CD8-positive, alpha-beta memory T cell (primary cell): ENCODE measurements around the gene SCRN3. TPM values are rescaled to one million over a fixed set of nuclear protein-coding genes. Genes with fewer than 3 reads are reported as not detected.
"Not testable (repeated sequence)": the region's sequence is repeated elsewhere in the genome, so short reads cannot be mapped to it uniquely, and the experiment has no call there.

ENCODE experiments used
- CTCF ChIA-PET: fragments of 350-600 bp; sonication (Branson Sonifier 250); formaldehyde crosslinking; loops from one replicate; lab custom pipeline; 2021; ENCODE audit warnings: antibody characterized with exemption; lab: Charles Lee
- POLR2A ChIA-PET: fragments of 350-600 bp; sonication (Branson Sonifier 250); formaldehyde crosslinking; loops from one replicate; lab custom pipeline; 2021; ENCODE audit warnings: antibody characterized with exemption; lab: Charles Lee
- DNase-seq, 5 donors: peaks; one replicate each; pipeline versions ENCODE4 v3.0.0 to v3.0.0-alpha.2; 2020 to 2022; ENCODE audit warnings: mixed read lengths in 1 of 5
- H3K27ac ChIP-seq: one replicate; pipeline ENCODE4 v1.7.0; 2013; ENCODE audit warnings: low read depth, mild to moderate bottlenecking, low read length, moderate library complexity
- H3K27me3 ChIP-seq: 2 replicates; pipeline ENCODE4 v1.7.0; 2013; ENCODE audit warnings: low read length, mild to moderate bottlenecking; ENCODE audit not compliant: insufficient read depth, poor library complexity, severe bottlenecking
- H3K36me3 ChIP-seq: 2 replicates; pipeline ENCODE4 v1.7.0; 2013; ENCODE audit warnings: mild to moderate bottlenecking, low read length, moderate library complexity; ENCODE audit not compliant: insufficient read depth
- H3K4me1 ChIP-seq: 2 replicates; pipeline ENCODE4 v1.7.0; 2013; ENCODE audit warnings: mild to moderate bottlenecking, low read length, moderate library complexity; ENCODE audit not compliant: insufficient read depth
- H3K4me3 ChIP-seq: 2 replicates; pipeline ENCODE4 v1.7.0; 2013; ENCODE audit warnings: mild to moderate bottlenecking, low read length
- H3K9me3 ChIP-seq: 2 replicates; pipeline ENCODE4 v1.7.0; 2013; ENCODE audit warnings: mild to moderate bottlenecking, low read length
- H3K27ac Mint-ChIP-seq, 8 donors: one replicate each; pipeline ENCODE4 v1.8.0; 2020 to 2021; ENCODE audit warnings: mixed read lengths in 8 of 8, mild to moderate bottlenecking in 6 of 8, inconsistent platforms in 3 of 8, moderate library complexity in 3 of 8
- H3K27me3 Mint-ChIP-seq, 2 donors: one replicate each; pipeline ENCODE4 v1.8.0; 2020 to 2021; ENCODE audit warnings: mixed read lengths in 2 of 2, mild to moderate bottlenecking in 1 of 2, moderate library complexity in 1 of 2
- H3K36me3 Mint-ChIP-seq, 3 donors: one replicate each; pipeline ENCODE4 v1.8.0; 2020 to 2021; ENCODE audit warnings: mixed read lengths in 3 of 3, inconsistent platforms in 1 of 3, mild to moderate bottlenecking in 1 of 3
- H3K4me1 Mint-ChIP-seq, 3 donors: one replicate each; pipeline ENCODE4 v1.8.0; 2020 to 2021; ENCODE audit warnings: mixed read lengths in 3 of 3, inconsistent platforms in 1 of 3, mild to moderate bottlenecking in 1 of 3
- H3K4me3 Mint-ChIP-seq, 7 donors: one replicate each; pipeline ENCODE4 v1.8.0; 2020 to 2021; ENCODE audit warnings: mixed read lengths in 7 of 7, mild to moderate bottlenecking in 6 of 7, moderate library complexity in 4 of 7, inconsistent platforms in 2 of 7
- H3K9me3 Mint-ChIP-seq, 5 donors: one replicate each; pipeline ENCODE4 v1.8.0; 2020 to 2022; ENCODE audit warnings: mixed read lengths in 5 of 5, mild to moderate bottlenecking in 3 of 5, moderate library complexity in 2 of 5, inconsistent platforms in 1 of 5
- polyA plus RNA-seq: library from polyadenylated mRNA; unstranded; fragments of 300-500 nt; fragmentation: Illumina TruSeq; gene quantifications from one replicate; pipeline ENCODE4 v1.2.3, GENCODE V29; 2021
- total RNA-seq, 2 experiments: library from RNA; stranded (reverse); gene quantifications; one replicate each; pipeline ENCODE4 v1.2.3, GENCODE V29; 2021

SCRN3 gene
- total and polyA plus RNA-seq, 3 experiments from 2014 or later: 10.2 to 16.0 (median 15.8) TPM

GRCh38 chr2:174363492-174364225 is 31.9 kb upstream of the SCRN3 start:
- H3K9me3 ChIP-seq, CTCF ChIA-PET, H3K4me1 ChIP-seq, DNase-seq, H3K27me3 ChIP-seq, H3K27me3 Mint-ChIP-seq, H3K4me3 Mint-ChIP-seq, H3K36me3 ChIP-seq, H3K27ac ChIP-seq, H3K4me3 ChIP-seq: not testable (repeated sequence)
- Mint-ChIP-seq H3K9me3 (peaks cover 2 to 12% (median 5%) of the 10 kb centered on the region in 5 donors), H3K4me1 (peaks cover 0 to 14% (median 10%) of the 10 kb centered on the region in 3 donors), H3K36me3 (peaks cover 59 to 86% (median 77%) of the 10 kb centered on the region in 3 donors), H3K27ac (peak overlapping the region in 2 of 8 donors; percentile 12 to 68)
- POLR2A ChIA-PET: interaction anchor here (0.6 kb wide), 1 partner anchor 70 kb away, joined by 5 read pairs; no protein-coding TSS in a partner anchor

- H3K4me3 ChIP-seq: no peak overlapping the region
- H3K4me3 Mint-ChIP-seq: no peak overlapping the region
- DNase-seq: no peak
- no peak overlapping the region for H3K27ac ChIP-seq
- ChIA-PET CTCF (no interaction called here), POLR2A (no interaction called here)
- no peaks in the 10 kb centered on the region for H3K27me3 Mint-ChIP-seq
- no peaks in the 10 kb centered on the region for H3K4me1 ChIP-seq
- H3K9me3 Mint-ChIP-seq: peaks cover 2 to 12% (median 5%) of the 10 kb centered on the region in 5 donors
- H3K27me3 ChIP-seq: no peaks in the 10 kb centered on the region
- H3K4me1 Mint-ChIP-seq: peaks cover 0 to 20% (median 10%) of the 10 kb centered on the region in 3 donors
- H3K9me3 ChIP-seq: no peaks in the 10 kb centered on the region
- peaks cover 62 to 87% (median 78%) of the 10 kb centered on the region in 3 donors for H3K36me3 Mint-ChIP-seq
- H3K36me3 ChIP-seq: no peaks in the 10 kb centered on the region
- no peak overlapping the region for H3K27ac Mint-ChIP-seq
Observed at GRCh38 chr2:174364628-174365027, 30.9 kb upstream of the SCRN3 start.

GRCh38 chr2:174365571-174365970 is 30.0 kb upstream of the SCRN3 start:
- H3K27ac Mint-ChIP-seq: no peak overlapping the region
- DNase-seq: no peak
- CTCF ChIA-PET: no interaction called here
- Histone ChIP-seq H3K4me3 (no peak overlapping the region), H3K27ac (no peak overlapping the region), H3K4me1 (no peaks in the 10 kb centered on the region), H3K36me3 (peaks cover 4% of the 10 kb centered on the region), H3K27me3 (no peaks in the 10 kb centered on the region), H3K9me3 (no peaks in the 10 kb centered on the region)
- peaks cover 2 to 12% (median 5%) of the 10 kb centered on the region in 5 donors for H3K9me3 Mint-ChIP-seq
- POLR2A ChIA-PET: no interaction called here
- H3K4me1 Mint-ChIP-seq: peaks cover 0 to 20% (median 10%) of the 10 kb centered on the region in 3 donors
- H3K36me3 Mint-ChIP-seq: peaks cover 64 to 87% (median 76%) of the 10 kb centered on the region in 3 donors
- no peaks in the 10 kb centered on the region for H3K27me3 Mint-ChIP-seq
- H3K4me3 Mint-ChIP-seq: no peak overlapping the region

GRCh38 chr2:174368691-174369090 is 26.8 kb upstream of the SCRN3 start:
- Histone ChIP-seq H3K4me1 (no peaks in the 10 kb centered on the region), H3K9me3 (no peaks in the 10 kb centered on the region), H3K27ac (no peak overlapping the region), H3K27me3 (no peaks in the 10 kb centered on the region), H3K36me3 (peaks cover 6% of the 10 kb centered on the region), H3K4me3 (no peak overlapping the region)
- Mint-ChIP-seq H3K9me3 (peaks cover 2 to 12% (median 5%) of the 10 kb centered on the region in 5 donors), H3K27ac (no peak overlapping the region), H3K27me3 (no peaks in the 10 kb centered on the region), H3K4me1 (peaks cover 3 to 20% (median 10%) of the 10 kb centered on the region in 3 donors), H3K36me3 (peaks cover 56 to 83% (median 57%) of the 10 kb centered on the region in 3 donors), H3K4me3 (no peak overlapping the region)
- DNase-seq: no peak
- POLR2A ChIA-PET: no interaction called here
- CTCF ChIA-PET: interaction anchor here (1.8 kb wide), 1 partner anchor 24 kb away, joined by 5 read pairs; no protein-coding TSS in a partner anchor

- no peak overlapping the region for H3K4me3 Mint-ChIP-seq
- H3K9me3 Mint-ChIP-seq: no peaks in the 10 kb centered on the region
- POLR2A ChIA-PET: no interaction called here
- Histone ChIP-seq H3K4me3 (no peak overlapping the region), H3K27me3 (no peaks in the 10 kb centered on the region), H3K9me3 (no peaks in the 10 kb centered on the region), H3K36me3 (peaks cover 53% of the 10 kb centered on the region), H3K4me1 (no peaks in the 10 kb centered on the region), H3K27ac (no peak overlapping the region)
- H3K27me3 Mint-ChIP-seq: no peaks in the 10 kb centered on the region
- peak overlapping the region in 1 of 8 donors; percentile 3 for H3K27ac Mint-ChIP-seq
- H3K36me3 Mint-ChIP-seq: peaks cover 0 to 85% (median 21%) of the 10 kb centered on the region in 3 donors
- peaks cover 0 to 3% (median 2%) of the 10 kb centered on the region in 3 donors for H3K4me1 Mint-ChIP-seq
- CTCF ChIA-PET: no interaction called here
- DNase-seq: no peak
Observed at GRCh38 chr2:174376967-174377366, 18.6 kb upstream of the SCRN3 start.

- Mint-ChIP-seq H3K9me3 (no peaks in the 10 kb centered on the region), H3K36me3 (peaks cover 0 to 77% (median 20%) of the 10 kb centered on the region in 3 donors), H3K27me3 (no peaks in the 10 kb centered on the region), H3K4me1 (peaks cover 23 to 45% (median 25%) of the 10 kb centered on the region in 3 donors), H3K27ac (no peak overlapping the region), H3K4me3 (peak overlapping the region in 1 of 7 donors; percentile 17)
- Histone ChIP-seq H3K9me3 (no peaks in the 10 kb centered on the region), H3K36me3 (peaks cover 28% of the 10 kb centered on the region), H3K27ac (no peak overlapping the region), H3K4me3 (no peak overlapping the region), H3K4me1 (no peaks in the 10 kb centered on the region), H3K27me3 (no peaks in the 10 kb centered on the region)
- no peak for DNase-seq
- POLR2A ChIA-PET: interaction anchor here (1.0 kb wide), 1 partner anchor 10 kb away, joined by 3 read pairs; no protein-coding TSS in a partner anchor
- CTCF ChIA-PET: no interaction called here
Observed at GRCh38 chr2:174383796-174384195, 11.7 kb upstream of the SCRN3 start.

GRCh38 chr2:174385201-174385600 is 10.3 kb upstream of the SCRN3 start:
- H3K36me3 ChIP-seq: peaks cover 24% of the 10 kb centered on the region
- H3K36me3 Mint-ChIP-seq: peaks cover 4 to 82% (median 22%) of the 10 kb centered on the region in 3 donors
- no peaks in the 10 kb centered on the region for H3K27me3 Mint-ChIP-seq
- peak overlapping the region in 1 of 7 donors; percentile 2 for H3K4me3 Mint-ChIP-seq
- no peaks in the 10 kb centered on the region for H3K9me3 Mint-ChIP-seq
- no peak overlapping the region for H3K27ac Mint-ChIP-seq
- H3K4me1 Mint-ChIP-seq: peaks cover 33 to 59% (median 34%) of the 10 kb centered on the region in 3 donors
- no peaks in the 10 kb centered on the region for H3K27me3 ChIP-seq
- POLR2A ChIA-PET: no interaction called here
- no peak overlapping the region for H3K27ac ChIP-seq
- H3K9me3 ChIP-seq: no peaks in the 10 kb centered on the region
- CTCF ChIA-PET: no interaction called here
- H3K4me3 ChIP-seq: no peak overlapping the region
- H3K4me1 ChIP-seq: no peaks in the 10 kb centered on the region
- DNase-seq: no peak

- H3K9me3 Mint-ChIP-seq, H3K4me1 ChIP-seq, H3K4me3 ChIP-seq, CTCF ChIA-PET, H3K9me3 ChIP-seq, H3K27ac ChIP-seq, DNase-seq, H3K27me3 Mint-ChIP-seq, POLR2A ChIA-PET, H3K27me3 ChIP-seq: not testable (repeated sequence)
- peak overlapping the region in 1 of 8 donors; percentile 58 for H3K27ac Mint-ChIP-seq
- H3K4me1 Mint-ChIP-seq: peaks cover 50 to 85% (median 58%) of the 10 kb centered on the region in 3 donors
- peaks cover 25% of the 10 kb centered on the region for H3K36me3 ChIP-seq
- H3K36me3 Mint-ChIP-seq: peaks cover 4 to 79% (median 28%) of the 10 kb centered on the region in 3 donors
- H3K4me3 Mint-ChIP-seq: peak overlapping the region in 2 of 7 donors; percentile 44 to 78
Observed at GRCh38 chr2:174388706-174389105, 6.8 kb upstream of the SCRN3 start.
